H1 (cell line): ENCODE results near the gene MEMO1. TPM values are rescaled to one million over a fixed set of nuclear protein-coding genes. Genes with fewer than 3 reads are reported as not detected.

Source experiments
- CTCF ChIA-PET: fragments of 300-600 bp; sonication (Branson Sonifier 250); formaldehyde crosslinking; loops from one replicate; lab custom pipeline; 2021; ENCODE audit not compliant: partially characterized antibody; lab: Charles Lee
- POLR2A ChIA-PET: fragments of 300-600 bp; sonication (Branson Sonifier 250); formaldehyde crosslinking; loops from one replicate; lab custom pipeline; 2021; ENCODE audit warnings: inconsistent platforms; ENCODE audit not compliant: partially characterized antibody; lab: Charles Lee
- DNase-seq, 2 experiments: peaks; one replicate each; pipeline versions ENCODE4 v3.0.0 to v3.0.0-alpha.2; 2010 to 2022; ENCODE audit warnings: low spot score in 2 of 2, low read depth in 1 of 2, mixed read lengths in 1 of 2
- FAIRE-seq: peaks from 2 replicates; lab custom pipeline; 2011; peaks lifted over from hg19 to GRCh38; lab: Jason Lieb, UNC
- H2AFZ ChIP-seq: 2 replicates; pipeline ENCODE4 v1.8.1; 2012; ENCODE audit warnings: low read length, inconsistent platforms
- H2AK5ac ChIP-seq: 2 replicates; pipeline ENCODE4 v1.6.1; 2013; ENCODE audit warnings: low read depth, low read length
- H2BK120ac ChIP-seq: replicated peaks from 2 replicates; pipeline ENCODE3; 2013; ENCODE audit warnings: low read depth, low read length, inconsistent platforms
- H2BK12ac ChIP-seq: 2 replicates; pipeline ENCODE4 v1.6.1; 2013; ENCODE audit warnings: low read depth, low read length
- H2BK15ac ChIP-seq: 2 replicates; pipeline ENCODE4 v1.6.1; 2013; ENCODE audit warnings: low read length
- H2BK20ac ChIP-seq: 2 replicates; pipeline ENCODE4 v1.6.1; 2013; ENCODE audit warnings: low read length
- H2BK5ac ChIP-seq: 2 replicates; pipeline ENCODE4 v1.6.1; 2013; ENCODE audit warnings: low read depth, low read length
- H3K14ac ChIP-seq: 2 replicates; pipeline ENCODE4 v1.6.1; 2013; ENCODE audit warnings: inconsistent platforms; ENCODE audit not compliant: insufficient read length
- H3K18ac ChIP-seq: 2 replicates; pipeline ENCODE4 v1.6.1; 2013; ENCODE audit warnings: low read length; ENCODE audit errors: extremely low read depth
- H3K23ac ChIP-seq: 2 replicates; pipeline ENCODE4 v1.6.1; 2013; ENCODE audit warnings: inconsistent platforms; ENCODE audit not compliant: insufficient read length
- H3K23me2 ChIP-seq: 2 replicates; pipeline ENCODE4 v1.6.1; 2013; ENCODE audit warnings: low read depth, low read length
- H3K27ac ChIP-seq: 2 replicates; pipeline ENCODE4 v1.6.1; 2011; ENCODE audit warnings: low read depth, low read length, inconsistent platforms
- H3K27me3 ChIP-seq, 4 experiments: replicated peaks in 1 of 4; 1 replicate in 1 of 4; 2 replicates in 3 of 4; pipeline versions ENCODE4 v1.6.1 to v1.8.1; 2011 to 2013; ENCODE audit warnings: low read length in 3 of 4, mild to moderate bottlenecking in 3 of 4, inconsistent platforms in 2 of 4, mixed read lengths in 2 of 4, moderate library complexity in 1 of 4; ENCODE audit not compliant: control insufficient read depth in 3 of 4, insufficient read depth in 3 of 4; ENCODE audit errors: extremely low read depth in 1 of 4
- H3K36me3 ChIP-seq, 4 experiments: 2 replicates each; pipeline versions ENCODE4 v1.6.1 to v1.8.1; 2011 to 2013; ENCODE audit warnings: mild to moderate bottlenecking in 4 of 4, low read length in 3 of 4, moderate library complexity in 2 of 4, control low read depth in 1 of 4, inconsistent platforms in 1 of 4; ENCODE audit not compliant: insufficient read depth in 4 of 4, control insufficient read depth in 2 of 4
- H3K4ac ChIP-seq: replicated peaks from 2 replicates; pipeline ENCODE3; 2013; ENCODE audit warnings: low read length, low read depth, mixed read lengths, inconsistent platforms; ENCODE audit not compliant: insufficient read length
- H3K4me1 ChIP-seq, 4 experiments: replicated peaks in 1 of 4; 1 replicate in 1 of 4; 2 replicates in 3 of 4; pipeline versions ENCODE4 v1.6.1 to v1.8.1; 2011 to 2013; ENCODE audit warnings: low read length in 3 of 4, inconsistent platforms in 2 of 4, mixed read lengths in 1 of 4; ENCODE audit not compliant: insufficient read depth in 4 of 4, control insufficient read depth in 3 of 4
- H3K4me2 ChIP-seq, 2 experiments: 2 replicates each; pipeline versions ENCODE4 v1.6.1 to v1.8.1; 2011 to 2013; ENCODE audit warnings: low read depth in 2 of 2, low read length in 2 of 2, control low read depth in 1 of 2, inconsistent platforms in 1 of 2, mild to moderate bottlenecking in 1 of 2; ENCODE audit not compliant: insufficient read depth in 1 of 2
- H3K4me3 ChIP-seq, 4 experiments: fragments of 200-600, 300-600 bp in 1 of 4; sonication (generic), shearing (Covaris generic), sonication (Bioruptor Twin) in 1 of 4; 2 replicates each; pipeline versions ENCODE4 v1.5.1 to v1.8.1; 2011 to 2016; ENCODE audit warnings: low read length in 4 of 4, low read depth in 3 of 4, control low read depth in 2 of 4, inconsistent platforms in 2 of 4, mild to moderate bottlenecking in 2 of 4, mixed read lengths in 1 of 4, moderate library complexity in 1 of 4; ENCODE audit not compliant: insufficient read depth in 2 of 4; ENCODE audit errors: extremely low read depth in 1 of 4
- H3K56ac ChIP-seq: replicated peaks from 2 replicates; pipeline ENCODE3; 2013; ENCODE audit warnings: low read depth, mild to moderate bottlenecking, mixed read lengths, low read length, inconsistent platforms; ENCODE audit not compliant: insufficient read length
- H3K79me1 ChIP-seq: 2 replicates; pipeline ENCODE4 v1.6.1; 2013; ENCODE audit warnings: low read depth, low read length, control low read depth
- H3K79me2 ChIP-seq, 2 experiments: 2 replicates each; pipeline versions ENCODE4 v1.6.1 to v1.8.1; 2012 to 2013; ENCODE audit warnings: low read length in 2 of 2, mild to moderate bottlenecking in 2 of 2, inconsistent platforms in 1 of 2; ENCODE audit not compliant: insufficient read depth in 2 of 2, control insufficient read depth in 1 of 2
- H3K9ac ChIP-seq, 4 experiments: replicated peaks in 1 of 4; 1 replicate in 1 of 4; 2 replicates in 3 of 4; pipeline versions ENCODE4 v1.6.1 to v1.8.1; 2011 to 2013; ENCODE audit warnings: low read depth in 3 of 4, low read length in 3 of 4, control low read depth in 2 of 4, mild to moderate bottlenecking in 2 of 4, moderate library complexity in 2 of 4, inconsistent platforms in 1 of 4; ENCODE audit errors: extremely low read depth in 1 of 4
- H3K9me3 ChIP-seq, 2 experiments: 2 replicates each; pipeline versions ENCODE4 v1.6.1 to v1.8.1; 2012 to 2013; ENCODE audit warnings: mild to moderate bottlenecking in 2 of 2, moderate library complexity in 2 of 2, control low read depth in 1 of 2, inconsistent platforms in 1 of 2, low read depth in 1 of 2, low read length in 1 of 2, mixed read lengths in 1 of 2; ENCODE audit not compliant: insufficient read depth in 2 of 2
- H4K20me1 ChIP-seq, 2 experiments: replicated peaks in 1 of 2; 2 replicates each; pipeline versions ENCODE3 to v1.8.1; 2011 to 2013; ENCODE audit warnings: inconsistent platforms in 2 of 2, low read length in 2 of 2, mild to moderate bottlenecking in 1 of 2; ENCODE audit not compliant: insufficient read depth in 2 of 2, control insufficient read depth in 1 of 2
- H4K5ac ChIP-seq: 2 replicates; pipeline ENCODE4 v1.6.1; 2013; ENCODE audit warnings: low read length, low read depth, mixed read lengths, inconsistent platforms; ENCODE audit not compliant: insufficient read length
- H4K8ac ChIP-seq: 2 replicates; pipeline ENCODE4 v1.8.0; 2013; ENCODE audit warnings: mild to moderate bottlenecking, moderate library complexity, low read length, inconsistent platforms; ENCODE audit not compliant: insufficient read depth; ENCODE audit errors: extremely low read depth
- H4K91ac ChIP-seq: replicated peaks from 2 replicates; pipeline ENCODE3; 2013; ENCODE audit warnings: low read length, mixed read lengths, inconsistent platforms; ENCODE audit not compliant: insufficient read length
- BRCA1 ChIP-seq: IDR thresholded peaks from 2 replicates; pipeline ENCODE4 v1.6.1; 2012; ENCODE audit warnings: low read depth, low read length, improper control_type of control experiment
- EP300 ChIP-seq, 2 experiments: IDR thresholded peaks; 1 replicate in 1 of 2; 2 replicates in 1 of 2; pipeline ENCODE4 v1.6.1; 2011 to 2012; ENCODE audit warnings: low read depth in 2 of 2, low read length in 2 of 2, mild to moderate bottlenecking in 2 of 2, borderline replicate concordance in 1 of 2, inconsistent platforms in 1 of 2, moderate library complexity in 1 of 2
- GTF2F1 ChIP-seq: IDR thresholded peaks from 2 replicates; pipeline ENCODE4 v1.6.1; 2012; ENCODE audit warnings: low read depth, low read length, improper control_type of control experiment, borderline replicate concordance
- HDAC2 ChIP-seq, 2 experiments: fragments of 300-600 bp in 1 of 2; sonication (generic) in 1 of 2; IDR thresholded peaks; 2 replicates each; pipeline ENCODE4 v1.6.1; 2011 to 2012; ENCODE audit warnings: low read depth in 2 of 2, low read length in 2 of 2, mild to moderate bottlenecking in 2 of 2, moderate library complexity in 2 of 2, borderline replicate concordance in 1 of 2, inconsistent platforms in 1 of 2
- JUN ChIP-seq: IDR thresholded peaks from 2 replicates; pipeline ENCODE4 v1.6.1; 2011; ENCODE audit warnings: low read depth, mild to moderate bottlenecking, improper control_type of control experiment, low read length
- JUND ChIP-seq: IDR thresholded peaks from 2 replicates; pipeline ENCODE4 v1.6.1; 2011; ENCODE audit warnings: mild to moderate bottlenecking, improper control_type of control experiment, low read length
- MAFK ChIP-seq: IDR thresholded peaks from 2 replicates; pipeline ENCODE4 v1.6.1; 2012; ENCODE audit warnings: low read depth, mild to moderate bottlenecking, improper control_type of control experiment, low read length
- MAX ChIP-seq: IDR thresholded peaks from 2 replicates; pipeline ENCODE4 v1.6.1; 2012; ENCODE audit warnings: inconsistent platforms
- PHF8 ChIP-seq: fragments of 200-600 bp; sonication (generic); conservative IDR thresholded peaks from 2 replicates; pipeline ENCODE4 v1.7.1; 2012; ENCODE audit warnings: low read depth, mild to moderate bottlenecking, inconsistent platforms, low read length, moderate library complexity
- POLR2AphosphoS5 ChIP-seq: IDR thresholded peaks from 2 replicates; pipeline ENCODE4 v1.6.1; 2011; ENCODE audit warnings: low read depth, low read length
- RNF2 ChIP-seq: fragments of 200-900, 300-1000 bp; sonication (generic); IDR thresholded peaks from 2 replicates; pipeline ENCODE4 v1.7.1; 2016; ENCODE audit warnings: borderline replicate concordance, low read depth, mild to moderate bottlenecking, antibody characterized with exemption, low read length; ENCODE audit not compliant: poor library complexity, severe bottlenecking; ENCODE audit errors: missing control alignments
- SIRT6 ChIP-seq: IDR thresholded peaks from one replicate; pipeline ENCODE4 v1.7.1; 2012; ENCODE audit warnings: low read length, inconsistent platforms
- SP2 ChIP-seq: IDR thresholded peaks from 2 replicates; pipeline ENCODE4 v1.6.1; 2012; ENCODE audit warnings: mild to moderate bottlenecking, low read length, inconsistent platforms
- SUZ12 ChIP-seq: fragments of 200-600 bp; sonication (generic); IDR thresholded peaks from 2 replicates; pipeline ENCODE4 v1.6.1; 2012; ENCODE audit warnings: mild to moderate bottlenecking, inconsistent platforms, low read length, moderate library complexity, mixed read lengths
- TBP ChIP-seq: IDR thresholded peaks from 2 replicates; pipeline ENCODE4 v1.6.1; 2011; ENCODE audit warnings: low read depth, low read length, improper control_type of control experiment
- polyA plus RNA-seq, 7 experiments: library from polyadenylated mRNA; depleted of rRNA in 3 of 7; stranded (reverse) in 5 of 7; unstranded in 2 of 7; fragments of >200 nt in 5 of 7; fragments of 200-250 nt in 2 of 7; gene quantifications; 1 replicate in 5 of 7; 2 replicates in 1 of 7; 4 replicates in 1 of 7; pipeline versions ENCODE4 v1.2.1 to v1.2.3, GENCODE V29; 2011 to 2013; ENCODE audit warnings: missing spikeins in 2 of 7, mixed read lengths in 2 of 7
- total RNA-seq: library from RNA; stranded (reverse); fragmentation: NEBNext Ultra II Directional; extraction: Animal tissue kit (Norgen Biotek cat#: 25700); gene quantifications from 2 replicates; pipeline ENCODE4 v1.2.1, GENCODE V29; 2021

The MEMO1 gene
- total and polyA plus RNA-seq, 2 of the 8 experiments (the other 6 are each of a cell fraction or from before 2014, with no cell fraction given), result 26.9 to 54.7 TPM

- Histone ChIP-seq H2BK12ac (no peak overlapping the region), H2BK120ac (no peak overlapping the region), H3K14ac (no peak overlapping the region), H3K4me1 (no peaks in the 10 kb centered on the region), H2BK5ac (no peak overlapping the region), H3K79me2 (no peaks in the 10 kb centered on the region), H3K23ac (no peak overlapping the region), H3K79me1 (no peaks in the 10 kb centered on the region), H3K9me3 (no peaks in the 10 kb centered on the region), H2AFZ (no peak overlapping the region), H2BK20ac (no peak overlapping the region), H3K27ac (no peak overlapping the region), H4K8ac (no peak overlapping the region), H4K91ac (no peak overlapping the region), H3K9ac (no peak overlapping the region), H3K56ac (no peak overlapping the region), H3K4me3 (no peak overlapping the region), H2BK15ac (no peak overlapping the region), H3K36me3 (no peaks in the 10 kb centered on the region), H4K5ac (no peak overlapping the region), H3K4ac (no peak overlapping the region), H4K20me1 (peaks cover 0 to 2% of the 10 kb centered on the region in 2 experiments), H3K27me3 (no peaks in the 10 kb centered on the region), H3K23me2 (no peaks in the 10 kb centered on the region), H3K18ac (no peak overlapping the region), H3K4me2 (no peak overlapping the region), H2AK5ac (no peak overlapping the region)
- DNase-seq, result no peak
- FAIRE-seq, result no peak
- ChIA-PET POLR2A (no interaction called here), CTCF (no interaction called here)
- no peak for TF ChIP-seq GTF2F1
- TF ChIP-seq MAX, result no peak
- no peak for TF ChIP-seq RNF2
- TF ChIP-seq MAFK, result no peak
- no peak for TF ChIP-seq SIRT6
- TF ChIP-seq BRCA1, result no peak
- no peak for TF ChIP-seq POLR2AphosphoS5
- no peak for TF ChIP-seq SP2
- no peak for TF ChIP-seq JUND
- TF ChIP-seq HDAC2 (IDR thresholded peaks at IDR 0.05; ENCODE audit: borderline replicate concordance in 1 of 2, low read depth in 2 of 2, low read length in 2 of 2), result no peak
- TF ChIP-seq SUZ12, result no peak
- TF ChIP-seq EP300 (IDR thresholded peaks at IDR 0.05; ENCODE audit: borderline replicate concordance in 1 of 2, low read depth in 2 of 2, low read length in 2 of 2), result no peak
- TF ChIP-seq JUN, result no peak
- no peak for TF ChIP-seq TBP
- no peak for TF ChIP-seq PHF8
These were observed 87.1 kb downstream of the MEMO1 start for GRCh38 chr2:31923662-31924061.
